Stimulated activated CD4-positive, alpha-beta T cell treated with anti-CD3 and anti-CD28 coated beads, Interleukin-1b, Interleukin-23, amount 100 ng/mL, for 48 hours (primary cell): Measurements from ENCODE around the gene CCDC18.
A peak's percentile ranks its signal among the peaks of the same experiment; 100 is the strongest.
"Not testable (repeated sequence)": the region's sequence is repeated elsewhere in the genome, so short reads cannot be mapped to it uniquely, and the experiment has no call there.

Source experiments
- DNase-seq: peaks from one replicate; pipeline ENCODE4 v3.0.0-alpha.2; 2020

The CCDC18 gene, protein sequence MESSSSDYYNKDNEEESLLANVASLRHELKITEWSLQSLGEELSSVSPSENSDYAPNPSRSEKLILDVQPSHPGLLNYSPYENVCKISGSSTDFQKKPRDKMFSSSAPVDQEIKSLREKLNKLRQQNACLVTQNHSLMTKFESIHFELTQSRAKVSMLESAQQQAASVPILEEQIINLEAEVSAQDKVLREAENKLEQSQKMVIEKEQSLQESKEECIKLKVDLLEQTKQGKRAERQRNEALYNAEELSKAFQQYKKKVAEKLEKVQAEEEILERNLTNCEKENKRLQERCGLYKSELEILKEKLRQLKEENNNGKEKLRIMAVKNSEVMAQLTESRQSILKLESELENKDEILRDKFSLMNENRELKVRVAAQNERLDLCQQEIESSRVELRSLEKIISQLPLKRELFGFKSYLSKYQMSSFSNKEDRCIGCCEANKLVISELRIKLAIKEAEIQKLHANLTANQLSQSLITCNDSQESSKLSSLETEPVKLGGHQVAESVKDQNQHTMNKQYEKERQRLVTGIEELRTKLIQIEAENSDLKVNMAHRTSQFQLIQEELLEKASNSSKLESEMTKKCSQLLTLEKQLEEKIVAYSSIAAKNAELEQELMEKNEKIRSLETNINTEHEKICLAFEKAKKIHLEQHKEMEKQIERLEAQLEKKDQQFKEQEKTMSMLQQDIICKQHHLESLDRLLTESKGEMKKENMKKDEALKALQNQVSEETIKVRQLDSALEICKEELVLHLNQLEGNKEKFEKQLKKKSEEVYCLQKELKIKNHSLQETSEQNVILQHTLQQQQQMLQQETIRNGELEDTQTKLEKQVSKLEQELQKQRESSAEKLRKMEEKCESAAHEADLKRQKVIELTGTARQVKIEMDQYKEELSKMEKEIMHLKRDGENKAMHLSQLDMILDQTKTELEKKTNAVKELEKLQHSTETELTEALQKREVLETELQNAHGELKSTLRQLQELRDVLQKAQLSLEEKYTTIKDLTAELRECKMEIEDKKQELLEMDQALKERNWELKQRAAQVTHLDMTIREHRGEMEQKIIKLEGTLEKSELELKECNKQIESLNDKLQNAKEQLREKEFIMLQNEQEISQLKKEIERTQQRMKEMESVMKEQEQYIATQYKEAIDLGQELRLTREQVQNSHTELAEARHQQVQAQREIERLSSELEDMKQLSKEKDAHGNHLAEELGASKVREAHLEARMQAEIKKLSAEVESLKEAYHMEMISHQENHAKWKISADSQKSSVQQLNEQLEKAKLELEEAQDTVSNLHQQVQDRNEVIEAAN (N-terminal part only)

DNA sequence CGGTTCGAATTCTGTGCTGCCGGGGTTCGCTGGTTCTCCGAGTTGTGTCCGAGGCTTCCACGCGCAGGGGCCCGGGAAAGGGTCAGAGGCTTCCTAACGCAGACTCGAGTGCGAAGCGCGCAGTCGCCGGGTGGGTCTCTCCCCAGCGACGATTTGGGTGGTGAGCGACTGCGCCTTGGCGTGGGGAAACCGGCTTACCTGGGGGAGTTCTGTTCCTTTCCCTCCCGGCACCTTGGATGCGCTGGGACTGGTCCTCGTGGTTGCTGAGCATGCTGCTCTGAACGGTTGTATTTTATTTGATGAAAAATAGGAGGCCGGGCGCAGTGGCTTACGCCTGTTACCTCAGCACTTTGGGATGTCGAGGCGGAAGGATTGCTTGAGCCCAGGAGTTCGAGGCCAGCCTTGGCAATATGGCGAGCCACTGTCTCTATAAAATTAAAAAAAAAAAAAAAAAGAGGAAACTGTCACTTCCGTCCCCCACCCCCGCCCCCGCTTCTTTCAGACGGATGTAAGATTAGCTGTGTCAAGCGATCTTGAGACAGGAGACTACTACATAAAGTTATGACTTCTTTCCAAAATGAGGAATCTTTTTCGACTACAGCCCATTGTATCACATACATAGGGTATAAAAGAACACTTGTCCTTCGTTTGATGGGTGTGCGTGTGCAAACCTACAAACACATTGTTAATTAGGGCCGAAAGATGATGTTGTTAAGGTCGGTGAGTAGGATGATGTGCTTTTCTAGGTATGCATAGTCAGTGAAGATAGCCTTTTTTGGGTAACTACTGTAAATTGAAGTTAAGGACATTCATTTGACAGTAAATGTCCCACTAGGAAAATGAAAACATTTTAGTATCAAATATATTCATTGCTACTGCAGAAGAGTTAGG, at the start of gene CCDC18:
TSS of gene CCDC18 (plus strand) at position 2 of the 891 bp plus-strand sequence. CDS start 2,638 bp downstream, outside the sequence.
- DNase-seq = peak; percentile 63

DNA sequence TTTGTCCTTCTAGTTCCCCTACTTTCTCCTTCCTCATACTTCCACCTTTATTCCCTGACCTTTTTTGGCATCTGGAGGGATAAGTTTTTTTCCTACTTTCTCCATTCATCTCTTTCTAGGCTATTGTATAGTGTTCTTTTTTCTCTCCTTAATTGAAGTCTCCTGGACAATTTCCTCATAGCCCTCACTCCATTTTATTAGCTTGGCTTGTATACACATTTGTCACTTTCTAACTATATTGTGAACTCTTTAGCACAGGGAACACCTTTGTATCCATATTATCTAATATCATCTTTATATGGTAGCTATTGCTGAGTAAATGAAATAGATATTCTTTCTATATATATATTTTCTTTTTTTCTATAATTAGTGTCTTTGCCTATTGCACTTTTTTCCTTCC, 47.9 kb upstream of the CCDC18 start:
- DNase-seq = no peak

DNA sequence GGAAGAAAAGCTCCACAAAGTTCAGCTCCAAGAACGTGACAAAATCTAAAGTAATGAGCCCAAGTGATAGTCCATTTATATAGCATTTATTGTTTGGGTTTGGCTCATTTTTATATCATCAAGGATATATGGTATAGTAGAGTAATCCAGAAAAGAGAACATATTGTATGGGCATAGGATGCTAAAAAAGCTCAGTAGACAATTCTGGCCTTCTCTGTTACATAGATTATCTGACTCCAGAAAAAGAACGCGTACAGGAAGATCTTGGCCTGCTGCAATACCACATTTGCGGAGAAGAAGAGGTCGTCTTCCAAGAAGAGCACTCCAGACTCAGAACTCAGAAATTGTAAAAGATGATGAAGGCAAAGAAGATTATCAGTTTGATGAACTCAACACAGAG, 44.1 kb upstream of the CCDC18 start:
- no peak for DNase-seq

DNA sequence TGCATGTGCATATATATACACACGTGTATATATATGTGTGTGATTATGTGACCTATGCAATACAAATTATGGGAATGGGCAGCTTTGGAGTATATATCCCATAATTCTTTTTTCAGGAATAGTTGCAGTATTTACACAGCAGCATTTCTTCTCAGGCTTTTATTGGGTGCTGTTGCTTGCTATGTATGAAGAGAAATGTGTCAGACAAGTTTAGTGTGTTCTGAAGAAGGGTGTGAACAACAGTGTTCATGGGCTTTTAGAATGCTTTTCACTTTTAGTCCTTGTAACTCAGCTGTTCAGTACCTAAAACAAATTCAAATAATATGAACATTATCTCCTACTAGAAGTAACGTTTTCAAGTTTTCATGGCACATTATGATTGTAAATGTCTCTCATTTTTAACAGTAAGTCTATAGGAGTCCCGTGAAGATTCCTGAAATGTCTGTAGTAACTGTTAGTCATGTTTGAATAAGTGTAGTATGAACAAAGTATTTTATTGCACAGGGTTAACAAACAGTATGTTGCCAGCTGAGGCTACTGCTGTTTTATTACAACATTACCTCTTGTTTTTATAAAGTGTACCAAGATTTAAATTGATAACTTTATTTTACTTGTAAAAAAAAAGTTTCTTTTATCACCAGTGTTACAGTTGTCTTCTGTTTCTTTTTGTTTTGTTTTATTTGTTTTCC, 42.8 kb upstream of the CCDC18 start:
- no peak for DNase-seq

DNA sequence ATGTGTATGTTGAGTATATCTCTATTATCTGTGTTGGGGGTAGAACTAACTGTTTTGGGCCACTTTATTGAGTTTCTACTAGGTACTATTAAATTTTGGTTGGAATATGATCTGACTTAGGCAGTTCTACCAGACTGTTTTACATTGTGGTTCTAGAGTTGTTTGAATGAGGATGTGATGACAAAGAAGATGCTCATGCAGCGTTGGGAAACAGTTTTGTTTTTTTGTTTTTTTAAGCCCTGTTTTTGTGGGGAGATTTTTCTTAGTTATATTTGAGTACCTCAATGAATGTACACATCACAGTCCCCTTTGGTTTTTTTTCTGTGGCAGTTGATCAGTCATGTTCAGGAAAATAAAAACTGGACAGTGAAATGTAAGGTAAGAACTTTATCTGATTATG, 40.4 kb upstream of the CCDC18 start:
- no peak for DNase-seq

DNA sequence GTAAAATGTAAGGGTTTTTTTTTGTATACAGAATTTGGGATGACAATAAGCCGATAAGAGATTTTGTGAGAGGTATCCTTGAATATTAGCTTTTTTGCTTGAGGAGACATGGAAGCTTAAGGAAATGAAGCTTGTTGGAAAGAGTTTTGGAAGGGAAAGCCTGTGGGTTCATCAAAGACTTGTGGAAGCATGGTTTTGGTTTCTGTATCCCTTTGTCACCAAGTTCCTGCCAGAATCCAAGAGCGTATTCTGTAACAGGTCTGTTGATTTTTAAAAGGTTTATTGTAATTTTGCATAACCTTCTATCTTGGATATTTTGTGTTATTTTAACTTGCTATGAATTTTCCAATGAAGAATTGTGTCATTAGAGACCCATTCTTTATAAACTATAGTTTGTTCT, 38.4 kb upstream of the CCDC18 start:
- DNase-seq = no peak

DNA sequence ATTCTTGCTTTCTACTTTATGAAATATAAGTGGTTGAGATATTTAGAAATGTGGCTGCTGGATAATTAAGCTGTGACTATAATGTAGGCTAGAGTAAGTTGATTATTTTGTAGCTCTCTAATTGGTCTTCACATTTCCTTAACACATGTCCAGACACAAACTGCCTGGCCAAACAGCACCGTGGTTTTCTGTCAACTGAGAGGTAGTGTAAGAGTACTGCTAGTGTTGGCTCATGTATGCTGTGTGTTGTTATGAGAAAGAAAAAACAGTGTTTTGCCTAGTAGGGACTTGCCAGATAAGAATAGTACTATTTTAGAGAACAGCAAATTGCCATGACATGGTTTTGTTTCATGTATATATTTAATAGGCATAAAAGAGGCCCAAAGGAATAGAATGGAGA, 37.4 kb upstream of the CCDC18 start:
- DNase-seq = no peak

DNA sequence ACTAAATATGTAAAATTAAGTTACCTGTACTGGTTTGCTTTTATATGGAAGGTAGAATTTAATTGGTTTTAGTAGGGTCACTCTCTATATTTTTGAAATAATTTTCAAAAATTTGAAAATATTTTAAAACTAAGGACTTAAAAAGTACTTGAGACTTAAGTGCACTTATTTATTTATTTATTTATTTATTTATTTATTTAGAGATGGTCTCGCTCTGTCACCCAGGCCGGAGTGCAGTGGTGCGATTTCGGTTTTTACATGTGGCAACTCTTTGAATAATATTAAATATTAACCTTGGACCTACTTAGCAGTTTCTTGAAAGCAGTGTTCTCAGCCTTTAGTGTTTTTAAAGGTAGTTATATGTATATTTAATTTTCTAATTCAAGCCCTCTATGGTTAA, 36.8 kb upstream of the CCDC18 start:
- DNase-seq = no peak

DNA sequence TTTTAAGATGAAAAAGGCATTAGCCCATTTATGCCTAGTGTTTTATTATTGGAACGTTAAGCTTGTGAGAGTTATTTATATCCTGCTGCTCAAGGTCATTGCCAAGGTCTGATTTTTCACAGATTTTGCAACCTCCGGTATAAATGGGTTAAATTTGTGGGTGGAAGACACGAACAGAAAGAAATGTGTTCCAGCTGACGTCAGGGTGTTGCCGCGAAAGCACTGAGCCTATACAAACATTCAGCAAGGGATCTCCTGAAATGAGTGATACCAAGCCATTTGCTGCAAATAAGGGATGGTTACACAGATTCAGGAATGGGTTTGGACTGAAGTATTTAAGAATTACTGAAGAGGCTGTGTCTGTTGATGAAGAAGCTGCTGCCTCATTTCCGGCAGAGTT, 32.5 kb upstream of the CCDC18 start:
- no peak for DNase-seq

DNA sequence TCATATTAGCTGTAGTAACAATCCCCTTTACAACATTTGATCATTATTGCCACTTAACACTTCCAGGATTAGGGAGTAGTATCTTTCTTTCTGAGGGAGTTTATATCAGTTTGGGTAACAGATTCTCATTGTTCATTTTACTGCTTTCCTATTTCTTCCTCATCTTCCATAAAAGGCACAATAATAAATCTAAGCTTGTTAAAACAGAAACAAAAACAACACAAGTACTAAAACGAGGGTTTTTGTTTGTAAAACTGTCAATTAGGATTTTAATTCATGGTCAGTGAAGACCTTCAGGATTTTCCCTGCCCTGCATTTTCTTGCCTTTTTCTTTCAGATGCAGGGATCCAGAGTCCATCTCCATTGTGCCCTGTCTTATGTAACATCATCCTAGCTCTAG, 29.8 kb upstream of the CCDC18 start:
- DNase-seq = no peak

DNA sequence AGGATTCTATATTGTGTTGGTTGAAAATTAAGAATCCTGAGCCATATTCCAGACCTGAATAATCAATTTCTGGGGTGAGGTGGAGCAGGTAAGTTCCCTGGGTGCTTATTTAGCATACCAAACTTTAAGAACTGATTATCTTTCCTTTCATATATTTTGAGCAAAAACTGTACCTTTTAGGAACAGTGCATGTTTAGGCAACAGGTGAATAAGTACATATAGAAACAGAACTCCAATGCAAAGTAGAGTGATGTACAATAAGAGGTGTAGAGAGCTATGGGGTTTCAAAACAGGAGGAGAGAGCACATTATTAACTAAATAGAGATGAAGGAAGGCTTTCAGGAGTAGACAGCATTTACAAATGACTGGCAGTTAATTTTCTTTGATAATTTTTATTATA, 29.1 kb upstream of the CCDC18 start:
- DNase-seq = no peak

DNA sequence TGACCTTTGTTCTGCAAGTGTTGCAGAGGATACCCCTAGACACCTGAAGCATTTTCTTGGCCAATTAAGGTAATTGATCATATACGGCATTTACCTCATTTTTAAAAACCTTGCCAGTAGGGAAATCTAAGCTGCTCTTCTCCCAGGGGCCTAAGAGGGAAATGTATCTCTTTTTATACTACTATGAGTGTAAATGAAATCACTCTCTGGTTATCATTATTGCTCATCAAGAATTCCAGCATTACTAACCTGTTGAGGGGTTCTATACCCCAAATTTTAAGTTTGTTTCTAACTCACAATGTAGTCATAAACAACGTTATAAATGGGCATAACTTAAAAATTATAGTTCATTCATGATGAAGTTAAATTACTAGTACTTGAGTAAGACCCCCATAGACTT, 27.7 kb upstream of the CCDC18 start:
- DNase-seq = no peak

DNA sequence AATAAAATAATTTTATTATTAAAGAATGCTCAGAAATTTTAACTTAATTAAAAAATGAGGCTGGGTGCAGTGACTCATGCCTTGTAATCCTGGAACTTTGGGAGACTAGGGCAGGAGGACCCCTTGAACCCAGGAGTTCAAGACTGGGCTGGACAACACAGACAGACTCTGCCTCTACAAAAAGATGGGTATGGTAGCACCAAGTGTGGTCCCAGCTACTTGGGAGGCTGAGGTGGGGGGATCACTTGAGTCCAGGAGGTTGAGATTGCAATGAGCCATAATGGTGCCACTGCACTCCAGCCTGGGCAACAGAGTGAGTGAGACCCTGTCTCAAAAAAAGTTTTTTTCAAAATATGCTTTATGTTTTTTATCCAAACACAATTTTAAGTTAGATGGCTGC, 25.6 kb upstream of the CCDC18 start:
- no peak for DNase-seq

DNA sequence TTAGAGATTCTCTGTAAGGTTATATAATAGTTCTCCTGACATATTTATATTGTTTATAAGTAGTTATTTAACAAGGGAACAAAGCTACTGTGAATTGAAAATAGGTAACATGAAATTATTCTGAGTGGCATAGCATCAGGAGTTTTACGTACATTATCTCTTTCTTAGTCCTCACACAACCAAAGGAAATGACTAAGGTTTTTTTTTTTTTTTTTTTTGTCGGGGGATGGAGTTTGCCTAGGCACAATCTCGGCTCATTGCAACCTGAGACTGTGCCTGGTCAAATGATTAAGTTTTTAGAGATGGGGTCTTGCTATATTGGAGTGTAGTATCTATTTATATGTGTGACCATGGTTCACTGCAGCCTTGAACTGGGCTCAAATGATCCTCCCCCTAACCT, 25.2 kb upstream of the CCDC18 start:
- DNase-seq = no peak

DNA sequence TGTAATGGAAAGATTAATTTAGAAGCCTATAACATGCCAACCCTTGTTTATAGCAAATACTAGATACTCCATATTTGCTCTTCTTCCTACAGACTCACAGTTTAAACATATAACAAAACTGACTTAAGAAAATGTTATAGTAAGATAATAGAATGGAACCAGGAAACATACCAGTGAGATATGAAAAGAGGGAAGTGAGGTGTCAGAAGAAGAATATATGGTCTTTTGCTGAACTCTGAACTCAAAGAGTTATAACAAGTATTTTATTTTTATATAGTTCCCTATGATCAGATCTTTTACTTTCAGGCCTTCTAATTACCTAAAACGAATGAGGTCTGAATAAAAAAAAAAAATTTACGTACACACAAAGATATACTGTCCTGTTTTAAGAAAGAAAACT, 21.2 kb upstream of the CCDC18 start:
- DNase-seq = no peak

DNA sequence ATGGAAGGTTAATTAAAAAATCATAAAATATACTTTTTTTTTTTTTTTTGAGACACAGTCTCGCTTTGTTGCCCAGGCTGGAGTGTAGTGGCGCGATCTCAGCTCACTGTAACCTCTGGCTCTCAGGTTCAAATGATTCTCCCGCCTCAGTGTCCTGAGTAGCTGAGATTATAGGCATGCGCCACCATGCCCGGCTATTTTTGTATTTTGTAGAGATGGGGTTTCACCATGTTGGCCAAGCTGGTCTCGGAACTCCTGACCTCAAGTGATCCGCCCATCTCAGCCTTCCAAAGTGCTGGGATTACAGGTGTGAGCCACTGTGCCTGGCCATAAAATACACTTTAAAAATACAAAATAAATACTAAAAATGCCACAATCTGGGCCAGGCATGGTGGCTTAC, 17.2 kb upstream of the CCDC18 start:
- not testable (repeated sequence) for DNase-seq

DNA sequence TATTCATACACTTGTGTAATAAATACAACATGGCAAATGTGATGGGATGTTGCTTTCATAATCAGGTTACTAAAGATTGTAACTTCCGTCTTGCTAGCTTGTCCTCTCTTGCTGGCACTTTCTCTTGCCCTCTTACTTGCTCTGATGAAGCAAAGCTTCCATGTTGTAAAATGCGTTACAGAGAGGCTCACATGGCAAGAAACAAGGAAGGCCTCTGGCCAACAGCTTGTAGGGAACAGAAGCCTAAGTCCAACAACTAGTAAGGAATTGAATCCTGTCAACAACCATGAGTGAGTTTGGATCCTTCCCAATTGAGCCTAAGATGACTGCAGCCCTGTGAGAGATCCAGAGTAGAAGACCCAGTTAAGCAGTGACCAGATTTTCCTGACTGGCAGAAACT, 15.7 kb upstream of the CCDC18 start:
- DNase-seq = no peak

DNA sequence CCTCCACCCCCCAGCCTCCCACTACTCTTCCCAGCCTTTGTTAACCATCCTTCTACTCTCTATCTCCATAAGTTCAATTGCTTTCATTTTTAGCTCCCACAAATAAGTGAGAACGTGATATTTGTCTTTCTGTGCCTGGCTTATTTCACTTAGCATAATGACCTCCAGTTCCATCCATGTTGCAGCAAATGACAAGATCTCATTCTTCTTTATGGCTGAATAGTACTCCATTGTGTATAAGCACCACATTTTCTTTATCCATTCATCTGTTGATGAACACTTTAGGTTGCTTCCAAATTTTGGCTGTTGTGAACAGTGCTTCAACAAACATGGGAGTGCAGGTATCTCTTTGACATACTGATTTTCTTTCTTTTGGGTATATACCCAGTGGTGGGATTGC, 14.6 kb upstream of the CCDC18 start:
- DNase-seq = not testable (repeated sequence)

DNA sequence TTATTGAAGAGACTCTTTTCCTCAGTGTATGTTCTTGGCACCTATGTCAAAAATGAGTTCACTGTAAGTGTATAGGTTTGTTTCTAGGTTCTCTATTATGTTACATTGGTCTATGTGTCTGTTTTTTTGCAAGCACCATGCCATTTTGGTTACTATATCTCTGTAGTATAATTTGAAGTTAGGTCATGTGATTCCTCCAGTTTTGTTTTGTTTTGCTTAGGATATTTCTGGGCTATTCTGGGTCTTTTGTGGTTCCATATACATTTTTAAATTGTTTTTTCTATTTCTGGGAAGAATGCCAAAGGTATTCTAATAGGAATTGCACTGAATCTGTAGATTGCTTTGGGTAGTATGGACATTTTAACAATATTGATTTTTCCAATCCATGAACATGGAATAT, 13.5 kb upstream of the CCDC18 start:
- no peak for DNase-seq

DNA sequence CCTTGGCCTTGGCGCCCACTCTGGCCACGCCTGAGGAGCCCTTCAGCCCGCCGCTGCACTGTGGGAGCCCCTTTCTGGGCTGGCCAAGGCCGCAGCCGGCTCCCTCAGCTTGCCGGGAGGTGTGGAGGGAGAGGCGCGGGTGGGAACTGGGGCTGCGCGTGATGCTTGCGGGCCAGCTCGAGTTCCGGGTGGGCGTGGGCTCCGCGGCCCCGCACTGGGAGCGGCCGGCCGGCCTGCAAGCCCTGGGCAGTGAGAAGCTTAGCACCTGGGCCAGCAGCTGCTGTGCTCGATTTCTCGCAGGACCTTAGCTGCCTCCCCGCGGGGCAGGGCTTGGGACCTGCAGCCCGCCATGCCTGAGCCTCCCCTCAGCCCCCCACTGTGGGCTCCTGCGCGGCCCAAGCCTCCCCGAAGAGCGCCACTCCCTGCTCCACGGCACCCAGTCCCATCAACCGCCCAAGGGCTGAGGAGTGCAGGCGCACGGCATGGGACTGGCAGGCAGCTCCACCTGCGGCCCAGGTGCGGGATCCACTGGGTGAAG, 10.3 kb upstream of the CCDC18 start:
- not testable (repeated sequence) for DNase-seq

DNA sequence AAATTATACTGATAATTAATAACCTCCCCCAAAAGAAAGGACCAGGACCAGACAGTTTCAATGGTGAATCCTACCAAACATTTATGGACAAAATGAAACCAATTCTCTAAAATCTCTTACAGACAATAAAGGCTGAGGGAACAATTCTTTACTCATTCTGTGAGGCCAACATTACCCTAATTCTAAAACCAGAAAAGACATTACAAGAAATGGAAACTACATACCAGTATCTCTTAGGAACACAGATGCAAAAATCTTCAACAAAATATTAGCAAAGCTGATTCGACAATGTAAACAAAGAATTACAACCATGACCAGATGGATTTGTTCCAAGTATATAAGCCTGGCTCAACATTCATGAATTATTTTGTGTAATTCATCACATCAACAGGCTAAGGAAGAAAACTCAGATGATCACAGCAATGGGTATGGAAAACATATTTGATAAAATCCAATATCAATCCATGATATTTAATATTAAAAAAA, 8.9 kb upstream of the CCDC18 start:
- DNase-seq = no peak
